ENCODE results near the gene PRTN3. TPM values are rescaled to one million over a fixed set of nuclear protein-coding genes. Genes with fewer than 3 reads are reported as not detected.
"Not testable (repeated sequence)": the region's sequence is repeated elsewhere in the genome, so short reads cannot be mapped to it uniquely, and the experiment has no call there.

The PRTN3 gene
- total and polyA plus RNA-seq, 4 donors, result 0.17 to 225 (median 1.7) TPM

DNA sequence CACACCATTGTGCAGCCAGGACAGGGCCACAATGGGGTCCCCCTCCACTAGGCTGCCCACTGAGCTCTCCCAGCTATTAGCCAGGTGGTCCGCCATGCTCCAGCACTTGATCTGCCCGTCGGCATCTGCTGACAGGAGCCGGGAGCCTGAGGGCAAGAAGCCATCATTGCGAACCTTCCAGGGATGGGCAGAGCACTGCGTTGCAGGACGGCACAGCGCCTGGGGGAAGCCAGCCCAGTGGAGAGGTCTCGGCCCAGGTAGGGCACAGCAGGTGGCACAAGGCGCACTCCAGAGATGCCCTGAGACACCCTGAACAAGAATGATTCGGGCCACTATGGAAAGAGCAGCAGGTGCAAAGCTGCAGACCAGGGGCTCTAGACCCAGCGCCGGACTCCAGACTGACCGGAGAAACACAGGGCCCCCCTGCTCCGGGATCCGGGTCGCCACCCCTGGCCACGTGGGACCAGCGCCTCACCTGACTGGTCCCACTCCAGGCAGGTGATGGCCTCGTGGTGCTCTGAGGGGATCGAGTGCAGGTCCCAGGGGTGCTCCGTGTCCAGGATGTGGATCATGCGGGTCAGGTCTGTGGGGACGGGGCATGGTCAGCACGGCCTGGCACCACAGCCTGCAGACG is 49.0 kb downstream of the PRTN3 start (continued):
- TF ChIP-seq, protein P1, sequence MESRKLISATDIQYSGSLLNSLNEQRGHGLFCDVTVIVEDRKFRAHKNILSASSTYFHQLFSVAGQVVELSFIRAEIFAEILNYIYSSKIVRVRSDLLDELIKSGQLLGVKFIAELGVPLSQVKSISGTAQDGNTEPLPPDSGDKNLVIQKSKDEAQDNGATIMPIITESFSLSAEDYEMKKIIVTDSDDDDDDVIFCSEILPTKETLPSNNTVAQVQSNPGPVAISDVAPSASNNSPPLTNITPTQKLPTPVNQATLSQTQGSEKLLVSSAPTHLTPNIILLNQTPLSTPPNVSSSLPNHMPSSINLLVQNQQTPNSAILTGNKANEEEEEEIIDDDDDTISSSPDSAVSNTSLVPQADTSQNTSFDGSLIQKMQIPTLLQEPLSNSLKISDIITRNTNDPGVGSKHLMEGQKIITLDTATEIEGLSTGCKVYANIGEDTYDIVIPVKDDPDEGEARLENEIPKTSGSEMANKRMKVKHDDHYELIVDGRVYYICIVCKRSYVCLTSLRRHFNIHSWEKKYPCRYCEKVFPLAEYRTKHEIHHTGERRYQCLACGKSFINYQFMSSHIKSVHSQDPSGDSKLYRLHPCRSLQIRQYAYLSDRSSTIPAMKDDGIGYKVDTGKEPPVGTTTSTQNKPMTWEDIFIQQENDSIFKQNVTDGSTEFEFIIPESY (IDR thresholded peaks at IDR 0.05), result no peak
- no peak for TF ChIP-seq EGR1 (IDR thresholded peaks at IDR 0.05; ENCODE audit: low read depth in 2 of 2)
- TF ChIP-seq HNF4G (IDR thresholded peaks at IDR 0.05), result no peak
- no peak for TF ChIP-seq RAD21 (IDR thresholded peaks at IDR 0.05)

DNA sequence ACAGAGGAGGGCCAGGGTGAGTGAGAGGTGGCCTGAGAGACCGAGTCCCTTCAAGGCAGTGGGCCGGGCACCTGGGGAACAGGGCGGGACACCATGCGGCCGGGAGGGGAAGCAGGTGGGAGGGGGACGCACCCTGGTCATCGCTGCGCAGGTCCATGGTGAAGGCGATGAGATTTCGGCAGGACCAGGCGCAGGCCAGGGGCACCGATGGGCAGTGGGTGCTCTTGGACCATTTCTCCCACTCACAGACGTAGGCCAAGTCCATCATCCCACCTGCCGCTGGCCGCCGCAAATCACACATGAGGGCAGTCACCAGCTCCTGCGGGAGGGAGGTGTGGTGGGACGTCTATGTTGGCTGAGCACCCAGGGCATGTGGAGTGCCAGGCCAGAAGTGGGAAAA is 50.0 kb downstream of the PRTN3 start:
- WGBS, result 92% methylated on average over 18 of the region's 18 CpGs
- H3K4me3 ChIP-seq (ENCODE audit: low read depth in 1 of 3, low read length in 3 of 3), result no peak overlapping the region
- no peak overlapping the region for H3K27ac ChIP-seq (ENCODE audit: low read depth in 1 of 2, low read length in 2 of 2)
- no peaks in the 10 kb centered on the region for H3K27me3 ChIP-seq (ENCODE audit: control insufficient read depth in 4 of 4, insufficient read depth in 4 of 4, low read length in 3 of 4)
- no peaks in the 10 kb centered on the region for H3K9me3 ChIP-seq (ENCODE audit: control insufficient read depth in 4 of 4, low read length in 3 of 4)
- DNase-seq (ENCODE audit: low spot score), result no peak
- H3K4me1 ChIP-seq (ENCODE audit: control insufficient read depth in 4 of 4, insufficient read depth in 4 of 4, low read length in 3 of 4), result peaks cover 0 to 7% (median 4%) of the 10 kb centered on the region in 4 donors
- H3K36me3 ChIP-seq (ENCODE audit: control insufficient read depth in 4 of 4, insufficient read depth in 3 of 4, low read depth in 1 of 4, low read length in 3 of 4), result peaks cover 0 to 32% (median 12%) of the 10 kb centered on the region in 4 donors
- TF ChIP-seq RAD21 (IDR thresholded peaks at IDR 0.05) (no peak), NR2F2 (IDR thresholded peaks at IDR 0.05) (no peak), FOXA2 (IDR thresholded peaks at IDR 0.05) (no peak), HNF4G (IDR thresholded peaks at IDR 0.05) (no peak), HNF4A (conservative IDR thresholded peaks at IDR 0.05) (no peak), GABPA (IDR thresholded peaks at IDR 0.05 in 1 of 2, conservative IDR thresholded peaks at IDR 0.05 in 1 of 2) (no peak), RXRA (IDR thresholded peaks at IDR 0.05) (no peak), SP1 (IDR thresholded peaks at IDR 0.05) (no peak), TAF1 (conservative IDR thresholded peaks at IDR 0.05) (no peak)
- TF ChIP-seq, protein P1 (IDR thresholded peaks at IDR 0.05), result no peak
- TF ChIP-seq, protein P2, sequence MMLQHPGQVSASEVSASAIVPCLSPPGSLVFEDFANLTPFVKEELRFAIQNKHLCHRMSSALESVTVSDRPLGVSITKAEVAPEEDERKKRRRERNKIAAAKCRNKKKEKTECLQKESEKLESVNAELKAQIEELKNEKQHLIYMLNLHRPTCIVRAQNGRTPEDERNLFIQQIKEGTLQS (IDR thresholded peaks at IDR 0.05), result no peak
- no peak overlapping the region for H3K9ac ChIP-seq (ENCODE audit: low read depth in 1 of 2, low read length in 2 of 2)

DNA sequence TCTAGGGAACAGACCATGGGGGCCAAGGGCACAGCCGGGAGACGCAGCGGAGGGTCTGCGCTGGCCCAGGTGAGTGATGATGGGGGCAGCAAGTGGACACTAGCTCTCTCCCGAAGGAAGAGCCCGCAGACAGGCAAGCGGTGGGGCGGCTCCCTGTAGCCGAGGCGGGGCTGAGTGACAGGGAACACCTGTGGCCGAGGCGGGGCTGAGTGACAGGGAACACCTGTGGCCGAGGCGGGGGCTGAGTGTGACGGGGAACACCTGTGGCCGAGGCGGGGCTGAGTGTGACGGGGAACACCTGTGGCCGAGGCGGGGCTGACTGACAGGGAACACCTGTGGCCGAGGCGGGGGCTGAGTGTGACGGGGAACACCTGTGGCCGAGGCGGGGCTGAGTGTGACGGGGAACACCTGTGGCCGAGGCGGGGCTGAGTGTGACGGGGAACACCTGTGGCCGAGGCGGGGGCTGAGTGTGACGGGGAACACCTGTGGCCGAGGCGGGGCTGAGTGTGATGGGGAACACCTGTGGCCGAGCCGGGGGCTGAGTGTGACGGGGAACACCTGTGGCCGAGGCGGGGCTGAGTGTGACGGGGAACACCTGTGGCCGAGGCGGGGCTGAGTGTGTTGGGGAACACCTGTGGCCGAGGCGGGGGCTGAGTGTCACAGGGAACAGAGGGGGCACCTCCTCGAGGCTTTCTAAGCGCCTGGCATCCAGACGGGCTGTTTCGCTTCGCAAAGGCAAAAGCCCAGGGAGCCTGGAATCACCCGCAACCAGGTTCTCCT is 50.8 kb downstream of the PRTN3 start:
- not testable (repeated sequence) for H3K27ac ChIP-seq (ENCODE audit: low read depth in 1 of 2, low read length in 2 of 2); H3K4me1 ChIP-seq (ENCODE audit: control insufficient read depth in 4 of 4, insufficient read depth in 4 of 4, low read length in 3 of 4); DNase-seq (ENCODE audit: low spot score); H3K9me3 ChIP-seq (ENCODE audit: control insufficient read depth in 4 of 4, low read length in 3 of 4); H3K27me3 ChIP-seq (ENCODE audit: control insufficient read depth in 4 of 4, insufficient read depth in 4 of 4, low read length in 3 of 4)
- Histone ChIP-seq H3K9ac (ENCODE audit: low read depth in 1 of 2, low read length in 2 of 2) (peak overlapping the region; percentile 75 to 80), H3K36me3 (ENCODE audit: control insufficient read depth in 4 of 4, insufficient read depth in 3 of 4, low read depth in 1 of 4, low read length in 3 of 4) (peaks cover 0 to 27% (median 8%) of the 10 kb centered on the region in 4 donors), H3K4me3 (ENCODE audit: low read depth in 1 of 3, low read length in 3 of 3) (peak overlapping the region in 2 of 3 donors; percentile 74 to 91)
- 79% methylated on average over 45 of the region's 50 CpGs for WGBS

All from liver (tissue), 9 donors.